ENCODE results near the gene RAB11B. TPM values are rescaled to one million over a fixed set of nuclear protein-coding genes. Genes with fewer than 3 reads are reported as not detected.
"Not testable (repeated sequence)": the region's sequence is repeated elsewhere in the genome, so short reads cannot be mapped to it uniquely, and the experiment has no call there.

Gene RAB11B
- total RNA-seq, 3 donors from 2014 or later, result 39.5 to 57.7 (median 41.3) TPM

DNA sequence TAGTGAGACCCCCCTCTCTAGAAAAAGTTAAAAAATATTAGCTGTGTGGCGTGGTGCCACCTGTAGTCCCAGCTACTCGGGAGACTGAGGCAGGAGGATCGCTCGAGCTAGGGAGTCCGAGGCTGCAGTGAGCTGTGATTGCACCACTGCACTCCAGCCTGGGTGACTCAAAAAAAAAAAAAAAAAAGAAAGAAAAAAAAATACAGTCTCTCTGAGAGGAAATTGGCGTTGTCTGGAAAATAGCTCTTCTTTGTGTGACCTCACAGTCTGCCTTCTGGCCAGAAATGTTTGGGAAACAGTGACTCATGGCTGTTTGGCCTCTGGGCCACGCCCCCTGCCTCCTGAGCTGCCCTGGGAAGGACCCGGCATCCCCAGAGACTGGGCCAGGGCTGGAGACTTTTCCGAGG, 33.7 kb downstream of the RAB11B start:
- H3K27me3 ChIP-seq, result no peaks in the 10 kb centered on the region
- peak overlapping the region; percentile 88 to 95 for H3K27ac ChIP-seq
- TF ChIP-seq POLR2AphosphoS5 (IDR thresholded peaks at IDR 0.05) (peak; percentile 68 to 92 (median 89)), POLR2A (IDR thresholded peaks at IDR 0.05) (no peak)
- TF ChIP-seq, protein P1, sequence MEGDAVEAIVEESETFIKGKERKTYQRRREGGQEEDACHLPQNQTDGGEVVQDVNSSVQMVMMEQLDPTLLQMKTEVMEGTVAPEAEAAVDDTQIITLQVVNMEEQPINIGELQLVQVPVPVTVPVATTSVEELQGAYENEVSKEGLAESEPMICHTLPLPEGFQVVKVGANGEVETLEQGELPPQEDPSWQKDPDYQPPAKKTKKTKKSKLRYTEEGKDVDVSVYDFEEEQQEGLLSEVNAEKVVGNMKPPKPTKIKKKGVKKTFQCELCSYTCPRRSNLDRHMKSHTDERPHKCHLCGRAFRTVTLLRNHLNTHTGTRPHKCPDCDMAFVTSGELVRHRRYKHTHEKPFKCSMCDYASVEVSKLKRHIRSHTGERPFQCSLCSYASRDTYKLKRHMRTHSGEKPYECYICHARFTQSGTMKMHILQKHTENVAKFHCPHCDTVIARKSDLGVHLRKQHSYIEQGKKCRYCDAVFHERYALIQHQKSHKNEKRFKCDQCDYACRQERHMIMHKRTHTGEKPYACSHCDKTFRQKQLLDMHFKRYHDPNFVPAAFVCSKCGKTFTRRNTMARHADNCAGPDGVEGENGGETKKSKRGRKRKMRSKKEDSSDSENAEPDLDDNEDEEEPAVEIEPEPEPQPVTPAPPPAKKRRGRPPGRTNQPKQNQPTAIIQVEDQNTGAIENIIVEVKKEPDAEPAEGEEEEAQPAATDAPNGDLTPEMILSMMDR (IDR thresholded peaks at IDR 0.05), result no peak
- peaks cover 5 to 7% of the 10 kb centered on the region in 2 donors for H3K4me1 ChIP-seq
- DNase-seq (ENCODE audit: low spot score in 2 of 2), result peak; percentile 90 to 91
- H3K9me3 ChIP-seq, result no peaks in the 10 kb centered on the region
- H3K4me3 ChIP-seq, result peak overlapping the region in 1 of 3 donors; percentile 46
- intact Hi-C loops (cut with DNase I; ENCODE audit: low total_unique reads), result no loop called here
- no peaks in the 10 kb centered on the region for H3K36me3 ChIP-seq

DNA sequence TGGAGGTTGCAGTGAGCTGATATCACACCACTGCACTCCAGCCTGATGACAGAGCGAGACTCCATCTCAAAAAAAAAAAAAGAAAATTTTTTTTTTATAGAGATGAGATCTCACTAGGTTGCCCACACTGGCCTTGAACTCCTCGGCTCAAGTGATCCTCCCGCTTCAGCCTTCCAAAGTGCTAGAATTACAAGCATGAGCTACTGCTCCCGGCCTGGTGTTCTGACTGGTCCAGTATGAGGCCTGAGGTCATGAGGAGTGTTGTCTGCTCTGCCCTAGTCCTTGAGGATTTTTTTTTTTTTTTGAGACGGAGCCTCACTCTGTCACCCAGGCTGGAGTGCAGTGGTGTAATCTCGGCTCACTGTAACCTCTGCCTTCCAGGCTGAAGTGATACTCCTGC, 35.2 kb downstream of the RAB11B start:
- DNase-seq (ENCODE audit: low spot score in 2 of 2); H3K27me3 ChIP-seq; H3K36me3 ChIP-seq; H3K4me1 ChIP-seq; H3K4me3 ChIP-seq; H3K9me3 ChIP-seq; intact Hi-C loops (cut with DNase I; ENCODE audit: low total_unique reads): not testable (repeated sequence)
- H3K27ac ChIP-seq, result peak overlapping the region in 1 of 2 donors; percentile 88

DNA sequence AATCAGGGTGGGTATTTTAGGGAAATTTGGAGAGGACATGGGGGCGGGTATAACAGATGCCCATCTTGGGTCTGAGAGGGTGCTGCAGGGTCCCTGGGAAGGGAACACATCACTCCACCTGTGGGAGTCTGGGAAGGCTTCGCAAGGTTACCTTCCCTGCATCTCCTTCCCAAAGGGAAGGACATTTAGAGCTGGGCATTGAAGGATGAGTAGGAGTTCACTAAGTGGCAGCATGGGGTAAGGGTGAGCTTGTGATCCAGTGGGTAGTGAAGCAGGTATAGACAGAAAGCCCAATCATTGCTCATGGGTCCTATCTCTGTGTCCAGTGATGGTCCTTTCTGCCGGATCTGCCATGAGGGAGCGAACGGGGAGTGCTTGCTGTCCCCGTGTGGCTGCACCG, 36.1 kb downstream of the RAB11B start:
- no peak for DNase-seq (ENCODE audit: low spot score in 2 of 2)
- TF ChIP-seq POLR2AphosphoS5 (IDR thresholded peaks at IDR 0.05), result no peak
- TF ChIP-seq, protein P1 (IDR thresholded peaks at IDR 0.05), result no peak
- no peak for TF ChIP-seq POLR2A (IDR thresholded peaks at IDR 0.05)
- Histone ChIP-seq H3K4me3 (no peak overlapping the region), H3K36me3 (no peaks in the 10 kb centered on the region), H3K4me1 (peaks cover 5 to 7% of the 10 kb centered on the region in 2 donors), H3K9me3 (no peaks in the 10 kb centered on the region), H3K27me3 (no peaks in the 10 kb centered on the region), H3K27ac (no peak overlapping the region)
- intact Hi-C loops (cut with DNase I; ENCODE audit: low total_unique reads), result no loop called here

DNA sequence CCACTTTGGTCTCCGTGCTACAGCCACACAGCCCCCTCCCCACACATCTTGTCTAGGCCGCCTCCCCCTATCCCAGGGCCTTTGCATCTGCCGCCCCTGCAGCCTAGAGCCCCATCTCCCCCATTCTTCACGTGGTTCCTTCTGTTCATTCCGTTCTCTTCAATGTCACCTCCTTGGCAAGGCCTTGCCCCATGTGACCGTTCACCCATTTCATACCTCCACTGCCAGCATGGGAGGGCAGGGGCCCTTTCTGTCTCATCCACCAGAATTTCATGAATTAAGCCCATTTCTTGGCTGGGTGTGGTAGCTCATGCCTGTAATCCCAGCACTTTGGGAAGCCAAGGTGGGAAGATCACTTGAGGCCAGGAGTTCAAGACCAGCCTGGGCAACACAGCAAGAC, 38.9 kb downstream of the RAB11B start:
- intact Hi-C loops (cut with DNase I; ENCODE audit: low total_unique reads), result no loop called here
- no peaks in the 10 kb centered on the region for H3K4me1 ChIP-seq
- H3K36me3 ChIP-seq, result no peaks in the 10 kb centered on the region

DNA sequence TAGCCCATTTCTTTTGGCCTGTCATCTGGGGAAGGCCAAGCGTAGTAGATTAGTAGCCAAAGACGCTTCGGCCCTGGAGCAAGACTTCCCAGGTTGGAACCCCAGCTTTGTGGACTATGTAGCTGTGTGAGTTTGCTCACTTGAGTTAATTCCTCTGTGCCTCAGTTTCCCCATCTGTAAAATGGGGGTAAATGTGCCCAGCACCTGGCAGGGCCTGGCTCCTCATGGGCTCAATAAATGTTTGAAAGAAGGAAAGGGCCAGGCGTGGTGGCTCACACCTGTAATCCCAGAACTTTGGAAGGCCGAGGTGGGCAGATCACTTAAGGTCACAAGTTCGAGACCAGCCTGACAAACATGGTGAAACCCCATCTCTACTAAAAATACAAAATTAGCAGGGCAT, 39.7 kb downstream of the RAB11B start:
- Histone ChIP-seq H3K4me3 (no peak overlapping the region), H3K36me3 (no peaks in the 10 kb centered on the region), H3K27ac (no peak overlapping the region), H3K9me3 (no peaks in the 10 kb centered on the region), H3K27me3 (no peaks in the 10 kb centered on the region), H3K4me1 (no peaks in the 10 kb centered on the region)
- intact Hi-C loops (cut with DNase I; ENCODE audit: low total_unique reads), result no loop called here
- no peak for DNase-seq (ENCODE audit: low spot score in 2 of 2)
- TF ChIP-seq, protein P1 (IDR thresholded peaks at IDR 0.05), result no peak
- TF ChIP-seq POLR2AphosphoS5 (IDR thresholded peaks at IDR 0.05), result no peak
- TF ChIP-seq POLR2A (IDR thresholded peaks at IDR 0.05), result no peak

More for the DNA sequence above, 38.9 kb downstream of the RAB11B start:
- Histone ChIP-seq H3K27me3 (no peaks in the 10 kb centered on the region), H3K27ac (no peak overlapping the region), H3K4me3 (no peak overlapping the region), H3K9me3 (no peaks in the 10 kb centered on the region)
- TF ChIP-seq, protein P1 (IDR thresholded peaks at IDR 0.05), result no peak
- TF ChIP-seq POLR2A (IDR thresholded peaks at IDR 0.05) (no peak), POLR2AphosphoS5 (IDR thresholded peaks at IDR 0.05) (no peak)
- no peak for DNase-seq (ENCODE audit: low spot score in 2 of 2)

DNA sequence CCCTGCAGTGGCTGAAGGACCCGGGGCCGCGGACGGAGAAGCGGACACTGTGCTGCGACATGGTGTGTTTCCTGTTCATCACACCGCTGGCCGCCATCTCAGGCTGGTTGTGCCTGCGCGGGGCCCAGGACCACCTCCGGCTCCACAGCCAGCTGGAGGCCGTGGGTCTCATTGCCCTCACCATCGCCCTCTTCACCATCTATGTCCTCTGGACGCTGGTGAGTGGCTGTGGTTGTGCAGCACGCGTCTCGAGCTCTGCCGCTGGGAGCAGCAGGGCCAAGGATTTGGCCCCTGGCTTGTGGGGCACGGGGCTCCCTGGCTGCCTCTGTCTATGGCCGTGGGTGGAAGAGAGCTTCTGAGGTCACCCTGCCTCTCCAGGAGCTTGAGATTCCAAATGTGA, 40.5 kb downstream of the RAB11B start:
- no peak for DNase-seq (ENCODE audit: low spot score in 2 of 2)
- Histone ChIP-seq H3K27me3 (no peaks in the 10 kb centered on the region), H3K4me3 (no peak overlapping the region), H3K36me3 (no peaks in the 10 kb centered on the region), H3K27ac (no peak overlapping the region), H3K9me3 (no peaks in the 10 kb centered on the region), H3K4me1 (no peaks in the 10 kb centered on the region)
- TF ChIP-seq POLR2AphosphoS5 (IDR thresholded peaks at IDR 0.05), result no peak
- TF ChIP-seq POLR2A (IDR thresholded peaks at IDR 0.05), result no peak
- TF ChIP-seq, protein P1 (IDR thresholded peaks at IDR 0.05), result no peak
- intact Hi-C loops (cut with DNase I; ENCODE audit: low total_unique reads), result no loop called here

Data from breast epithelium (tissue), 4 donors.